Hepatocyte (in vitro differentiated cells): ENCODE measurements around the gene METTL25B.

Experiments used
- CTCF ChIP-seq: fragments of 200-600 bp; sonication (generic); IDR thresholded peaks from 2 replicates; pipeline ENCODE4 v1.5.1; 2016; ENCODE audit warnings: antibody characterized with exemption, mild to moderate bottlenecking; ENCODE audit not compliant: poor library complexity
- EZH2 ChIP-seq: fragments of 200-600 bp; sonication (generic); IDR thresholded peaks from 2 replicates; pipeline ENCODE4 v1.6.1; 2016; ENCODE audit warnings: antibody characterized with exemption, mild to moderate bottlenecking, borderline replicate concordance

GRCh38 chr1:156689035-156689952 lies 39.0 kb upstream of the METTL25B start:
- TF ChIP-seq CTCF (peak; percentile 96), EZH2 (no peak)
